Stimulated activated CD4-positive, alpha-beta T cell treated with anti-CD3 and anti-CD28 coated beads, Interleukin-2, amount 100 ng/mL, for 4 hours (primary cell): ENCODE results near the gene ATG5.

Source experiments
- DNase-seq: peaks from one replicate; pipeline ENCODE4 v3.0.0-alpha.2; 2020; ENCODE audit warnings: low read depth

The ATG5 gene

GRCh38 chr6:106220485-106220884, 105.1 kb downstream of the ATG5 start:
- DNase-seq, result no peak

- DNase-seq, result no peak
These were observed 109.0 kb downstream of the ATG5 start for GRCh38 chr6:106216527-106216926.

GRCh38 chr6:106215608-106216007, 110.0 kb downstream of the ATG5 start:
- DNase-seq, result no peak

GRCh38 chr6:106214531-106214930, 111.0 kb downstream of the ATG5 start:
- no peak for DNase-seq

GRCh38 chr6:106213660-106214289, 111.8 kb downstream of the ATG5 start:
- no peak for DNase-seq

- no peak for DNase-seq
These were observed 113.0 kb downstream of the ATG5 start for GRCh38 chr6:106212576-106212975.

GRCh38 chr6:106206905-106207304, 118.7 kb downstream of the ATG5 start:
- DNase-seq, result no peak

GRCh38 chr6:106204961-106205360, 120.6 kb downstream of the ATG5 start:
- no peak for DNase-seq

GRCh38 chr6:106199998-106200397, 125.6 kb downstream of the ATG5 start:
- DNase-seq, result no peak

GRCh38 chr6:106199331-106199730, 126.2 kb downstream of the ATG5 start:
- DNase-seq, result no peak

GRCh38 chr6:106197441-106197840, 128.1 kb downstream of the ATG5 start:
- DNase-seq, result no peak

- no peak for DNase-seq
These were observed 130.3 kb downstream of the ATG5 start for GRCh38 chr6:106194949-106195921.

GRCh38 chr6:106192824-106193223, 132.7 kb downstream of the ATG5 start:
- DNase-seq, result no peak

GRCh38 chr6:106188104-106188794, 137.3 kb downstream of the ATG5 start:
- DNase-seq, result no peak

GRCh38 chr6:106187424-106187982, 138.1 kb downstream of the ATG5 start:
- DNase-seq, result no peak

GRCh38 chr6:106186714-106187113, 138.8 kb downstream of the ATG5 start:
- no peak for DNase-seq

GRCh38 chr6:106186172-106186571, 139.4 kb downstream of the ATG5 start:
- no peak for DNase-seq

- no peak for DNase-seq
These were observed 139.9 kb downstream of the ATG5 start for GRCh38 chr6:106185615-106186014.

- DNase-seq, result no peak
These were observed 140.9 kb downstream of the ATG5 start for GRCh38 chr6:106184629-106185028.

GRCh38 chr6:106183430-106183829, 142.1 kb downstream of the ATG5 start:
- no peak for DNase-seq

- no peak for DNase-seq
These were observed 143.1 kb downstream of the ATG5 start for GRCh38 chr6:106182455-106182854.

GRCh38 chr6:106181664-106182418, 143.7 kb downstream of the ATG5 start:
- DNase-seq, result no peak
